Measurements from ENCODE around the gene NFIA.

The NFIA gene

DNA sequence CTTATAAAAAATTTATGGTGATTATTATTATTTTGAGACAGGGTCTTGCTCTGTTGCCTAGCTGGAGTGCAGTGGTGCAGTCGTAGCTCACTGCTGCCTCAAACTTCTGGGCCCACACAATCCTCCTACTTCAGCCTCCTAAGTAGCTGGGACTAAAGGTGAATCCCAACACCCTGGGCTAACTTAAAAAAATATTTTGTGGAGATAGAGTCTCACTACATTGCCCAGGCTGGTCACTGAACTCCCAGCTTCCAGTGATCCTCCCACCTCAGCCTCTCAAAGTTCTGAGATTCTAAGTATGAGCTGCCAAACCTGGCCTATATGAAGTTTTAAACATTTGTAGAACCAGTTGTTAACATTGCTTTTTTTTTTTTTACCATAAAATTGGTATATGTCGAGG, 18.2 kb downstream of the NFIA start:
- DNase-seq (ENCODE audit: low read depth) = no peak
- H3K4me3 ChIP-seq (ENCODE audit: low read length) = no peak overlapping the region
- TF ChIP-seq, protein P1, sequence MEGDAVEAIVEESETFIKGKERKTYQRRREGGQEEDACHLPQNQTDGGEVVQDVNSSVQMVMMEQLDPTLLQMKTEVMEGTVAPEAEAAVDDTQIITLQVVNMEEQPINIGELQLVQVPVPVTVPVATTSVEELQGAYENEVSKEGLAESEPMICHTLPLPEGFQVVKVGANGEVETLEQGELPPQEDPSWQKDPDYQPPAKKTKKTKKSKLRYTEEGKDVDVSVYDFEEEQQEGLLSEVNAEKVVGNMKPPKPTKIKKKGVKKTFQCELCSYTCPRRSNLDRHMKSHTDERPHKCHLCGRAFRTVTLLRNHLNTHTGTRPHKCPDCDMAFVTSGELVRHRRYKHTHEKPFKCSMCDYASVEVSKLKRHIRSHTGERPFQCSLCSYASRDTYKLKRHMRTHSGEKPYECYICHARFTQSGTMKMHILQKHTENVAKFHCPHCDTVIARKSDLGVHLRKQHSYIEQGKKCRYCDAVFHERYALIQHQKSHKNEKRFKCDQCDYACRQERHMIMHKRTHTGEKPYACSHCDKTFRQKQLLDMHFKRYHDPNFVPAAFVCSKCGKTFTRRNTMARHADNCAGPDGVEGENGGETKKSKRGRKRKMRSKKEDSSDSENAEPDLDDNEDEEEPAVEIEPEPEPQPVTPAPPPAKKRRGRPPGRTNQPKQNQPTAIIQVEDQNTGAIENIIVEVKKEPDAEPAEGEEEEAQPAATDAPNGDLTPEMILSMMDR (conservative IDR thresholded peaks at IDR 0.05; ENCODE audit: low read length) = no peak

DNA sequence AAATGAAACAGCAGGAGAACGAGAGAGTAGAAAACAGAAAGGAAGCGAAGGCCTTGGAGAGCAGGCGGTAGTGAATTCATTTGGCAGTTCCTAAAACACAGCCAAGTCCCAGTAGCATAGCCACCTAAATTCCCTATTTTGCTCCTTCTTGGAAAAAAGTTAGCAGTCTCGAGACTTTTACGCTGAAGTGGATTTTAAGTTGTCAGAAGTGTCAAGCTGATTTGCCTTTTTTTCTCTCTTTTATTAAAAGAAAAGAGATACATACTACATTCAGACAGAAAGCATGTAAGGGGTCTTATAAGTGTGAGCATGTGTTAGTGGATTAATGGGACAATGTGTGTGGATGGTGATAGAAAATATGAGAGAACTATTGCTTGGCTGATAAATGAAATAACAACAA, 19.2 kb downstream of the NFIA start:
- TF ChIP-seq, protein P1 (conservative IDR thresholded peaks at IDR 0.05; ENCODE audit: low read length) = no peak
- DNase-seq (ENCODE audit: low read depth) = peak; percentile 25
- peak overlapping the region; percentile 46 for H3K4me3 ChIP-seq (ENCODE audit: low read length)

DNA sequence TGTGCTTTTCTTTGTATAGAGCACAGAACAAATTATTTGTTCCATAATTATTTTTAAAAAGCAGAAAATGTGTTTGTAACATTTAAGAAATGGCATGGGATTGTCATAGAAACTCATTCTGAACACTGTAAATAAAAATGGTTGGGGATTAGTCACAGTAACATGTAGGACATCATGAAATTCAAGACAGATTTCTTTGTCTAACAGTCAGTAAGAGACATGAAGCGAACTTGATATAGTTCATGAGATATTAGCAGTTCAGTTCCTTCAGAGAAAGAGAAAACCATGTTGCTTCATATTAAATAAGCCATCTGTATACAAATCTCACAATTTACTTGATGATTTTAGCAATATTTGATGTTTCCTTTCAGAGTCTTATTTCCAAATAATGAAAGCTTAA, 19.7 kb downstream of the NFIA start:
- peak; percentile 30 for DNase-seq (ENCODE audit: low read depth)
- H3K4me3 ChIP-seq (ENCODE audit: low read length) = peak overlapping the region; percentile 46
- TF ChIP-seq, protein P1 (conservative IDR thresholded peaks at IDR 0.05; ENCODE audit: low read length) = no peak

DNA sequence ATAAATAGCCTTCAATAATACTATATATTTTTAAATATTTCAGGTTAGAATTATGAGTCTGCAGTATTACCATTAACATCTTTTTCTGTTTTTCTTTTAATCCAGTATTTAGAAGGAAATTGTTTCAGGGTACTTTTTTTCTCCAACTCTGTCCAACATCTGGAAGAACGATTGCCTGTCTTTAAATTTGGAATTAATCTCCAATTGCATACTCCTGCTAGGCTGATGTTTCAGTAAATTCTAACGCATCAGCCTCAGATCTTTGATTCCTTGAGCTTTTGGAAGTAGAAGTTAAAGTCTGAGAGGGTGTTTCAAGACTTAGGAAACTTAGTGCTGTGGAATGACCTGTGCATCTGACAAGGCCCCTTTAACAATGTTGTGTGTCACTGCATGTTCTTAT, 20.3 kb downstream of the NFIA start:
- TF ChIP-seq, protein P1 (conservative IDR thresholded peaks at IDR 0.05; ENCODE audit: low read length) = no peak

DNA sequence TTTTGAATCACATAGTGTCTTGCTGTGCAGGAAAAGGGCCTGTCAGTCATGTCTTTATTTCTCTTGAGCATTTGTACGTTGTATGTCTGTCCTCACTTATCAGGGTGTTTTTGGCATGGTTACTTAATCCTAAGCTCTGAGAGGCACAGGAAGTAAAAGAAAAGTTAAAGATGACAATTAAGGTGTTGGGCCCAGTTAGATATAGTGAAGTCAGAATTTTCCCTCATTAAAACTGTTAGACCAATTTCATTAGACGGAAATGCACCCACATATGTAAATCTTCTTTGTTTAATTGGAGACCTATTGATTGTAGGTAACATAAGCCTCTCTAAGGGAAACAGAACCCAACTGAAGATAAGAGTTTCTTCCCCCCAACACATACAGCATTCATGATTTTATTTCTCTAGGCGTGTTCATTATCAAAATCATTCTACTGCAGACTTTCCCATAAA, 21.9 kb downstream of the NFIA start:
- TF ChIP-seq, protein P1 (conservative IDR thresholded peaks at IDR 0.05; ENCODE audit: low read length) = no peak
- no peak overlapping the region for H3K4me3 ChIP-seq (ENCODE audit: low read length)
- no peak for DNase-seq (ENCODE audit: low read depth)

More for the DNA sequence above, 20.3 kb downstream of the NFIA start:
- H3K4me3 ChIP-seq (ENCODE audit: low read length) = no peak overlapping the region
- no peak for DNase-seq (ENCODE audit: low read depth)

DNA sequence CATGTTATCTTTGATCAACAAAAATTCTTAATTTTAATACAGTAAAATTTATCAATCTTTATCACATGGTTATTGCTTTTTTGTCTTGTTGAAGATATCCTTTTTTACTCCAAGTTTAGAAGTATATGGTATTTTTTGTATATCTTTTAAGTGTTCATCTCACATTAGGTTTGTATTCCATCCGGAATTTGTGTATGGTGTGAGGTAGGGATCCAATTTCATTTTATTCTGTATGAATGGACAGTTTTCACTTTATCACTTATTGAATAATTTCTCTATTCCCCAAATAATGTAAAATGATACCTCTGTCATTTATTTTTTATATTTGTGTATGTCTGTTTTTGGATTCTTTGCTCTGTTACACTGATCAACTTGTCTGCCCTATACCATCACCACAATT, 25.3 kb downstream of the NFIA start:
- no peak for DNase-seq (ENCODE audit: low read depth)
- TF ChIP-seq, protein P1 (conservative IDR thresholded peaks at IDR 0.05; ENCODE audit: low read length) = no peak
- H3K4me3 ChIP-seq (ENCODE audit: low read length) = no peak overlapping the region

DNA sequence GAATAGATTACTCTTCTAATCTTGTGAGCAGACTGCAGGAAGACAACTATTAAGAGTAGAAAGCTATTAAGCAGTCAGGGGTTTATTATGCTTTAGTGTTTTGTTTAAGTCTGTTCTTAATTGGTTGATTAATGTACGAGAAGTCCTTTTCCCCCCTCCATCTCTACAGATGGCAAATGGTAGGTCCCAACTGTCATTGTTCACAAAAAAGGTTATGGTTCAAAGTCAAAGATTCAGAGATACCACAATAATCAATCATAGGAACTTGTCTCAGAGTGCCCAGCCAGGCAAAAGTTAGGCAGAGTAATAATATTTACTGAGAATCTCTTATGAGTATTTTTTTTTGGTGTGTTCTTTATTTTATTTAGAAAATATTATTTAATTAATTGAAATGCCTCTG, 26.8 kb downstream of the NFIA start:
- DNase-seq (ENCODE audit: low read depth) = no peak
- TF ChIP-seq, protein P1 (conservative IDR thresholded peaks at IDR 0.05; ENCODE audit: low read length) = no peak
- no peak overlapping the region for H3K4me3 ChIP-seq (ENCODE audit: low read length)

Measured in AG10803 (cell line).